Transverse colon (tissue), 4 donors: ENCODE measurements around the gene TMEM233. TPM values are rescaled to one million over a fixed set of nuclear protein-coding genes. Genes with fewer than 3 reads are reported as not detected.

Experiments
- DNase-seq: peaks from one replicate; pipeline ENCODE4 v3.0.0-alpha.2; 2019
- H3K27ac ChIP-seq, 4 donors: fragments of 200-600 bp; sonication (generic); 2 replicates each; pipeline ENCODE4 v1.5.1; 2016 to 2018; ENCODE audit warnings: inconsistent platforms in 4 of 4
- H3K27me3 ChIP-seq: fragments of 200-600 bp; sonication (generic); 2 replicates; pipeline ENCODE4 v1.5.1; 2017; ENCODE audit warnings: inconsistent platforms
- H3K36me3 ChIP-seq, 4 donors: fragments of 200-600 bp; sonication (generic); 2 replicates each; pipeline ENCODE4 v1.5.1; 2017 to 2019; ENCODE audit warnings: inconsistent platforms in 4 of 4
- H3K4me1 ChIP-seq, 4 donors: fragments of 200-600 bp; sonication (generic); 2 replicates each; pipeline ENCODE4 v1.5.1; 2017 to 2020; ENCODE audit warnings: inconsistent platforms in 4 of 4
- H3K4me3 ChIP-seq, 4 donors: fragments of 200-600 bp; sonication (generic); 1 replicate in 1 of 4; 2 replicates in 3 of 4; pipeline versions ENCODE4 v1.5.1 to v1.6.1; 2017 to 2019; ENCODE audit warnings: inconsistent platforms in 4 of 4
- H3K9me3 ChIP-seq, 2 donors: fragments of 200-600 bp; sonication (generic); 2 replicates each; pipeline ENCODE4 v1.5.1; 2017 to 2019; ENCODE audit warnings: inconsistent platforms in 2 of 2
- EP300 ChIP-seq: sonication (generic); formaldehyde crosslinking; IDR thresholded peaks from one replicate; pipeline ENCODE4 v1.6.1; 2017; ENCODE audit warnings: antibody characterized with exemption, low read depth
- POLR2A ChIP-seq: fragments of 450-650 bp; IDR thresholded peaks from one replicate; pipeline ENCODE4 v1.6.1; 2016; ENCODE audit warnings: antibody characterized with exemption, mild to moderate bottlenecking, moderate library complexity
- POLR2AphosphoS5 ChIP-seq, 3 donors: sonication (generic); formaldehyde crosslinking; IDR thresholded peaks; one replicate each; pipeline ENCODE4 v1.6.1; 2016; ENCODE audit warnings: antibody characterized with exemption in 3 of 3
- WGBS, 2 donors: methylation state at CpG; one replicate each; pipeline ENCODE4 v1.1.5; 2018; ENCODE audit warnings: low coverage in 1 of 2; 5-methylcytosine and 5-hydroxymethylcytosine counted together
- in situ Hi-C, 4 donors: fragments of 200-750 bp; cut with MboI; loops; one replicate each; pipeline versions ENCODE4 v1.15.0 to v1.15.1; 2017; ENCODE audit warnings: low sequenced_read_pairs in 3 of 4, low pct_ligation_motif_present in 1 of 4, low pct_unique_long_range_greater_than_20kb in 1 of 4
- intact Hi-C: fragments of 100-400 bp; cut with DNase I; formaldehyde crosslinking; loops from one replicate; pipeline ENCODE4 v1.15.1; 2023; ENCODE audit warnings: low total_unique reads
- total RNA-seq, 4 donors: library from RNA; depleted of rRNA; stranded (reverse); fragments of >200 nt; gene quantifications; one replicate each; pipeline ENCODE4 v1.1.0, GENCODE V29; 2016
- TF ChIP-seq, protein P1 (sequence below), 5 experiments: fragments of 200-600 bp in 3 of 5; fragments of 450-650 bp in 2 of 5; sonication (generic) in 3 of 5; IDR thresholded peaks; 1 replicate in 2 of 5; 2 replicates in 3 of 5; pipeline ENCODE4 v1.5.1; 2016 to 2017; ENCODE audit warnings: antibody characterized with exemption in 5 of 5, inconsistent platforms in 3 of 5, mild to moderate bottlenecking in 2 of 5, moderate library complexity in 1 of 5

Gene TMEM233
- total RNA-seq, 4 donors from 2014 or later = 0.27 TPM; not detected in 3

DNA sequence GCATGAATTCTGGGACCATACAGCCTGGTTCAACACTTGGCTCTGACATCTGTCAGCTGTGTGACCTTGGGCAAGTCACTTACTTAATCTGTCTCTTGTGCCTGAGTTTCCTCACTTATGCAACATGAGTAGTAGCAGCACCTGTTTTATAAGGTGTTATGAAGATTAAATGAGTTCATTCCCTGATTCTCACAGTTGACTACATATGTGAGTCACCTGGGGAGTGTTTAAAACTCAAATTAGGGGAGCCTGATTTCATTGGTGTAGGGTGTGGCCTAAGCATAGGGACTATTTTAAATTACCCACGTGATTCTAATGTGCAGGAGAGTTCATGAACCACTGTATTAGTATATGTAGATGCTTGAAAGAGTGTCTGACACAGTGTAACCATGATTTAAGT, 36.7 kb upstream of the TMEM233 start:
- in situ Hi-C loops (no loop called here), intact Hi-C loops (no loop called here)

DNA sequence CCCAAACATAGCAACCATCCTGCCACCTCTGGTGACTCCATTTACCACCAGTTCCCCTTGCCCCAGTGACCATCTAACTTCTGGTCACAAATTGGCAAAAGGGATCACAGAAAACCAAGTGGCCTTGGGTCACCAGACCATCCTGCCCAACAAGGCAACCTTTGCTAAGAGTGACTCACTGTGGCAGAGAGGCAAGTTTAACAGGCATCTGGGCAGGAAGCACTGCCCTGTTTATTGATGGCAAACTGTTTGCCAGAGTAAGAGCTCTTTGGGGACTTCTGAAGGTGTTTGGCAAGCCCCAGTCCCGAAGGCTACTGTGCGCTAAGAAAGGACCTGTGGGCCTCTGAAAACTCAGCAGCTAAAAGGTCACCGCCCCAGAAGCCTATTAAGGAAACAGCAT, 28.2 kb upstream of the TMEM233 start:
- no peak for TF ChIP-seq EP300
- TF ChIP-seq, protein P1, sequence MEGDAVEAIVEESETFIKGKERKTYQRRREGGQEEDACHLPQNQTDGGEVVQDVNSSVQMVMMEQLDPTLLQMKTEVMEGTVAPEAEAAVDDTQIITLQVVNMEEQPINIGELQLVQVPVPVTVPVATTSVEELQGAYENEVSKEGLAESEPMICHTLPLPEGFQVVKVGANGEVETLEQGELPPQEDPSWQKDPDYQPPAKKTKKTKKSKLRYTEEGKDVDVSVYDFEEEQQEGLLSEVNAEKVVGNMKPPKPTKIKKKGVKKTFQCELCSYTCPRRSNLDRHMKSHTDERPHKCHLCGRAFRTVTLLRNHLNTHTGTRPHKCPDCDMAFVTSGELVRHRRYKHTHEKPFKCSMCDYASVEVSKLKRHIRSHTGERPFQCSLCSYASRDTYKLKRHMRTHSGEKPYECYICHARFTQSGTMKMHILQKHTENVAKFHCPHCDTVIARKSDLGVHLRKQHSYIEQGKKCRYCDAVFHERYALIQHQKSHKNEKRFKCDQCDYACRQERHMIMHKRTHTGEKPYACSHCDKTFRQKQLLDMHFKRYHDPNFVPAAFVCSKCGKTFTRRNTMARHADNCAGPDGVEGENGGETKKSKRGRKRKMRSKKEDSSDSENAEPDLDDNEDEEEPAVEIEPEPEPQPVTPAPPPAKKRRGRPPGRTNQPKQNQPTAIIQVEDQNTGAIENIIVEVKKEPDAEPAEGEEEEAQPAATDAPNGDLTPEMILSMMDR (IDR thresholded peaks at IDR 0.05) = no peak
- H3K27ac ChIP-seq = no peak overlapping the region
- intact Hi-C loops = no loop called here

More for the DNA sequence above, 36.7 kb upstream of the TMEM233 start:
- H3K27ac ChIP-seq = no peak overlapping the region
- H3K4me3 ChIP-seq = no peak overlapping the region
- no peaks in the 10 kb centered on the region for H3K27me3 ChIP-seq
- no peaks in the 10 kb centered on the region for H3K4me1 ChIP-seq
- DNase-seq = no peak
- WGBS, 2 donors = 15 to 22% methylated on average over 1 of the region's 1 CpG
- TF ChIP-seq, protein P1 (IDR thresholded peaks at IDR 0.05) = no peak
- TF ChIP-seq EP300 (no peak), POLR2AphosphoS5 (IDR thresholded peaks at IDR 0.05) (no peak), POLR2A (no peak)
- H3K9me3 ChIP-seq = no peaks in the 10 kb centered on the region
- no peaks in the 10 kb centered on the region for H3K36me3 ChIP-seq

DNA sequence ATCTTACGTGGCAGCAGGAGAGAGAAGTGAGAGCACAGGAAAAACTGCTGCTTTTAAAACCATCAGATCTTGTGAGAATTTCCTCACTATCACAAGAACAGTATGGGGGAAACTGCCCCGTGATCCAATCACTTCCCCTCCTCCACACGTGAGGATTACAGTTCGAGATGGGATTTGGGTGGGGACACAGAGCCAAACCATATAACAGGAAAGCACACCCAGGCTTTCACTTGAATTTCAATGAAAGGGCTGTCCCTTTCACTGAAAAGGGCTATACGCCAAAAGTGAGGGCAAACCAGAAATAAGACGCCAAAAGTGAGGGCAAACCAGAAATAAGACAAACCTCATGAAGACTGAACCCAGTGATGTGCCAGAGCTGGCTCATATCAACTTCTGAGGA, 22.8 kb upstream of the TMEM233 start:
- no peaks in the 10 kb centered on the region for H3K9me3 ChIP-seq
- intact Hi-C loops (no loop called here), in situ Hi-C loops (no loop called here)
- no peaks in the 10 kb centered on the region for H3K36me3 ChIP-seq
- DNase-seq = no peak
- WGBS, 2 donors = 71 to 85% methylated on average over 5 to 6 of the region's 6 CpGs
- no peak overlapping the region for H3K27ac ChIP-seq
- no peak overlapping the region for H3K4me3 ChIP-seq
- no peaks in the 10 kb centered on the region for H3K27me3 ChIP-seq
- H3K4me1 ChIP-seq = no peaks in the 10 kb centered on the region
- no peak for TF ChIP-seq POLR2AphosphoS5 (IDR thresholded peaks at IDR 0.05)

More for the DNA sequence above, 28.2 kb upstream of the TMEM233 start:
- Histone ChIP-seq H3K4me1 (no peaks in the 10 kb centered on the region), H3K9me3 (no peaks in the 10 kb centered on the region), H3K36me3 (no peaks in the 10 kb centered on the region), H3K4me3 (no peak overlapping the region), H3K27me3 (no peaks in the 10 kb centered on the region)
- in situ Hi-C loops = no loop called here
- DNase-seq = no peak
- WGBS, 2 donors = 95 to 100% methylated on average over 1 to 3 of the region's 3 CpGs

DNA sequence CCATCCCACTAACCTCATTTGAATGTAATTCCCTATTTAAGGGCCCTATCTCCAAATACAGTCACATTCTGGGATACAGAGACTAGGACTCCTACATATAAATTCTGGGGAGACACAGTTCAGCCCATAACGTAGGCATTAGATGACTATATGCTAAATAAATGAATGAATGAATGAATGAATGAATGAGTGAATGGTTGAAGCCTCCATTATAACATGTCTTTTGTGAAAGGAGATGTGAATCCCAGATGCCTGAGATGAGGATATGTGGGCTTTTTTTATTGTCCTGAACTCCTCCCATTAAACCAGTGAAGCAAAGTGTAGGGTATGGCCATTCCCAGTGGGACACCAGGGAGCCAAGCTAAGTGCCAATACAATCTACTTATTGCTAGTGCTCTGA, 20.5 kb upstream of the TMEM233 start:
- H3K4me1 ChIP-seq = no peaks in the 10 kb centered on the region
- H3K36me3 ChIP-seq = no peaks in the 10 kb centered on the region
- WGBS, 2 donors = 56 to 67% methylated on average over 1 of the region's 1 CpG
- intact Hi-C loops (no loop called here), in situ Hi-C loops (no loop called here)
- no peak overlapping the region for H3K4me3 ChIP-seq
- H3K27ac ChIP-seq = no peak overlapping the region
- H3K9me3 ChIP-seq = no peaks in the 10 kb centered on the region
- TF ChIP-seq, protein P1 (IDR thresholded peaks at IDR 0.05) = no peak
- TF ChIP-seq POLR2A (no peak), EP300 (no peak), POLR2AphosphoS5 (IDR thresholded peaks at IDR 0.05) (no peak)
- no peak for DNase-seq
- H3K27me3 ChIP-seq = no peaks in the 10 kb centered on the region

DNA sequence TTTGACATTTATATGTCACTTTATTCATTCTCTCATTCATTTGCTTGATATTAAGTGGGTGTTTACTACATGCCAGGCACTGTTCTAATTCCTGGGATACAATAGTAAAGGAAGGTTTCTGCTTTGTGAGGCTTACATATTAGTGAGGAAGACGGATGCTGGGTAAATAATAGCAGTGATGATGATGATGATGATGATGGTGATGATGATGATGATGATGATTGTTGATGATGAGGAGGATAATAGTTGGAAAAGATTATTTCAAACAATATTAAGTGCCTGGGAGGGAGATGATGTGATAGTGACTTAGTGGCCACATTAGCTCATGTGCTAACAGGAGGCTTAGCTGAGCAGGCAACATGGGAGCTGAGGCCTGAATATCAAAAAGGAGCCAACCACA, 19.3 kb upstream of the TMEM233 start:
- Histone ChIP-seq H3K27me3 (no peaks in the 10 kb centered on the region), H3K27ac (no peak overlapping the region), H3K4me3 (no peak overlapping the region), H3K4me1 (no peaks in the 10 kb centered on the region), H3K36me3 (no peaks in the 10 kb centered on the region), H3K9me3 (no peaks in the 10 kb centered on the region)
- intact Hi-C loops (no loop called here), in situ Hi-C loops (no loop called here)
- 67 to 73% methylated on average over 1 of the region's 1 CpG for WGBS, 2 donors
- DNase-seq = no peak
- no peak for TF ChIP-seq POLR2AphosphoS5 (IDR thresholded peaks at IDR 0.05)
- TF ChIP-seq, protein P1 (IDR thresholded peaks at IDR 0.05) = no peak
- TF ChIP-seq POLR2A = no peak
